Measurements from ENCODE around the gene RPUSD2.

GRCh38 chr15:40594429-40594836 lies 25.3 kb downstream of the RPUSD2 start:
- TF ChIP-seq CTCF (IDR thresholded peaks at IDR 0.05) (peak in 2 of 6 experiments; percentile 11 to 27), POLR2A (IDR thresholded peaks at IDR 0.05) (no peak)
